NB4 (cell line): Measurements from ENCODE around the gene CDH4.

Experiments
- DNase-seq: peaks from one replicate; pipeline ENCODE4 v3.0.0; 2010; ENCODE audit warnings: low read depth
- H3K4me3 ChIP-seq: one replicate; pipeline ENCODE4 v1.5.1; 2011; ENCODE audit warnings: mild to moderate bottlenecking, low read depth, low read length, moderate library complexity
- MYC ChIP-seq: IDR thresholded peaks from 2 replicates; pipeline ENCODE4 v1.6.1; 2011; ENCODE audit warnings: low read depth, low read length
- POLR2A ChIP-seq: IDR thresholded peaks from 2 replicates; pipeline ENCODE4 v1.6.1; 2011; ENCODE audit warnings: mild to moderate bottlenecking; ENCODE audit not compliant: insufficient read length; ENCODE audit errors: extremely low read depth
- TF ChIP-seq, protein P1 (sequence below): IDR thresholded peaks from 2 replicates; pipeline ENCODE4 v1.6.1; 2011; ENCODE audit warnings: low read depth, low read length
- TF ChIP-seq, protein P2 (sequence below): IDR thresholded peaks from one replicate; pipeline ENCODE4 v1.5.1; 2012; ENCODE audit warnings: low read depth, low read length

CDH4 gene

DNA sequence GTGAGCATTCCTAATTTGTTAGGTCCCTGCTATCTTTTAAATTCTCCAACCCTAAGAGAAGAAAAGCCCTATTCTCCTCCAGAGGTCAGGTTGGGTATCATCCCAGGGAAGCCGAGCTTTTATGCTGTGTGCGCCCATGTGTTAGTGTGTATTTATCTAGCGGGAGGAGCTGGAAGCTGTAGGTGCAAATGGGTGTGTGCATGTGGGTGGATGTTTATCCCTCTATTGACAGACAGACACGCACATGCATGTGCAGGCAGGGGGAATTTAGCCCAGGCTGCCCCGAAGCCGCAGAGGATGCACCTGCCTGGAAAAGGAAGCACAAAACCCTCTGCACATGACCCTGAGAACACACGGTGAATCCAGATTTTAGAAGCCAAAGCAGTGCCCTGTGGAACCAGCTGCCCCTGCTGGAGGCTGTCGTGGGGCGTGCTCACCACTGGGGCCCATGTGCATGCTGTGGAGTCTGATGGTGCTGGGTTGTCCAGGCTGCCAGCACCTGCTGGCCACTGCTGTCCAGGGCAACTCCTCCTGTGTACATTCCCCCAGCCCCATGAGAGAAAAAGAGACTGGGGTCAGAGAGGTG is 416.1 kb downstream of the CDH4 start:
- DNase-seq = no peak
- no peak overlapping the region for H3K4me3 ChIP-seq
- TF ChIP-seq, protein P1, sequence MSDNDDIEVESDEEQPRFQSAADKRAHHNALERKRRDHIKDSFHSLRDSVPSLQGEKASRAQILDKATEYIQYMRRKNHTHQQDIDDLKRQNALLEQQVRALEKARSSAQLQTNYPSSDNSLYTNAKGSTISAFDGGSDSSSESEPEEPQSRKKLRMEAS = no peak
- TF ChIP-seq, protein P2, sequence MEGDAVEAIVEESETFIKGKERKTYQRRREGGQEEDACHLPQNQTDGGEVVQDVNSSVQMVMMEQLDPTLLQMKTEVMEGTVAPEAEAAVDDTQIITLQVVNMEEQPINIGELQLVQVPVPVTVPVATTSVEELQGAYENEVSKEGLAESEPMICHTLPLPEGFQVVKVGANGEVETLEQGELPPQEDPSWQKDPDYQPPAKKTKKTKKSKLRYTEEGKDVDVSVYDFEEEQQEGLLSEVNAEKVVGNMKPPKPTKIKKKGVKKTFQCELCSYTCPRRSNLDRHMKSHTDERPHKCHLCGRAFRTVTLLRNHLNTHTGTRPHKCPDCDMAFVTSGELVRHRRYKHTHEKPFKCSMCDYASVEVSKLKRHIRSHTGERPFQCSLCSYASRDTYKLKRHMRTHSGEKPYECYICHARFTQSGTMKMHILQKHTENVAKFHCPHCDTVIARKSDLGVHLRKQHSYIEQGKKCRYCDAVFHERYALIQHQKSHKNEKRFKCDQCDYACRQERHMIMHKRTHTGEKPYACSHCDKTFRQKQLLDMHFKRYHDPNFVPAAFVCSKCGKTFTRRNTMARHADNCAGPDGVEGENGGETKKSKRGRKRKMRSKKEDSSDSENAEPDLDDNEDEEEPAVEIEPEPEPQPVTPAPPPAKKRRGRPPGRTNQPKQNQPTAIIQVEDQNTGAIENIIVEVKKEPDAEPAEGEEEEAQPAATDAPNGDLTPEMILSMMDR = no peak
- TF ChIP-seq POLR2A = no peak
- no peak for TF ChIP-seq MYC

DNA sequence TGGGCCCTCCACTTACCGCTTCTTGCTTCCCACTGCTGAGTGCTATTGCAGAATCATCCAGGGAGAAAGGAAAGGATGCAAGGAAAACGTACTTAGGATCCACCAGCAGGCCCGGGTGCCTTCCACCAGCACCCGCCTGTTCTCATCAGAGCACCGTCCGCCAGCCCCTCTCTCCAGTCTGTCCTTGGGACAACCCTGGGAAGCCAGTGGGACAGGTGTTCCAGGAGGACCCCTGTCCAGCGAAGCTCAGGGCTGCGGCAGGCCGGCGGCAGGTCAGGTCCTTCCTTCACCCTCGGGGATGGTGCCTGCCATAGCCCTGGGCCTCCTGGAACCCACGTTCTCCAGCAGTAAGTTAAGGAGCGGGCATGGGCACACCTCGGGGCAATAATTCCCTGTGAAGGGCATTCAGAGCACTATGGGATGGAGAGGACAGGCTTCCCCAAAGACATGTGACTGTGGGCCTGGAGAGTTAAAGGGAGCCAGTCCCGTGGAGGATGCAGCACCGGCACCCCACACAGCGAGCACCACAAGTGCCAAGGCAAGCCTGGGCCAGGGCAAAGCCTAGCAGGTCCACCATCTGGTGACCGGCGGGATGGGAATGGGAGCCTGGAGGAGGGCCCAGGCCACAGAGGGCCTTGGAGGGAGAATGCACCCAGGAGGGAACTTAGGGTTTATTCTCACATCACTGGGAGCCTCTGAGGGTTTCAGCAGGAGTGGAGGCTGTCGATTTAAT is 416.9 kb downstream of the CDH4 start:
- TF ChIP-seq, protein P2 = no peak
- TF ChIP-seq, protein P1 = no peak
- TF ChIP-seq MYC (no peak), POLR2A (no peak)
- DNase-seq = no peak
- no peak overlapping the region for H3K4me3 ChIP-seq

DNA sequence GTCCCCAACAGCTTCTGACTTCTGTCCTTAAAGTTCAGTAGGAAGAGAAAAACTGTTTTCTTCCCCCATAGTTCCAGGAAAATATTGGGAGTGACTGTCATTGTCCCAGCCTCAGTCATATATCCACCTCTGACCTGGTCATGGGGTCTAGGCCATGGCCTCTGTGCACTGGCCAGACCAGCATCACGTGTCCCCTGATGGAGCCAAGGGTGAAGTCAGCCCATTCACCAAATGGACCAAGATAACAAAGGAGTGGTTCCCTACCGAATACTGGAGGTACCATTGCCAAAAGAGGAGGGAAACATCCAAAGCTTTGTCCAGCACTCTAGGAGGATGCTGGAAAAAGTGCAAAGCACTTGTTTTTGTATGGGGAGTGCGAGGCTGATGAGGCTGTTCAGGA is 418.2 kb downstream of the CDH4 start:
- DNase-seq = no peak
- H3K4me3 ChIP-seq = no peak overlapping the region
- no peak for TF ChIP-seq MYC
- TF ChIP-seq, protein P1 = no peak
- TF ChIP-seq, protein P2 = no peak
- no peak for TF ChIP-seq POLR2A

DNA sequence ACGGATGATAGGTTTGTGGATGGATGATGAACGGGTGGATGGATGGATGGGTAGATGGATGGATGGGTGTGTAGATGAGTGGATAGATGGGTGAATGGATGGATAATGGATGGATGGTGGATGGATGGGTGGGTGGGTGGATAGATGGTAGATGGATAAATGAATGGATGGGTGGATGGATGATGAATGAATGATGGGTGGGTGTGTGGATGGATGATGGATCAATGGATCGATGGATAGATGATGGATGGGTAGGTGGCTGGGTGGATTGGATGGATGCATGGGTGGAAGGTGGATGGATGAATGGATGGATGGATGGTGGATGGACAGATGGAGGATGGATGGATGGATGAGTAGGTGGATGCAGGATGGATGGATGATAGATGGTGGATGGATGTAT is 419.5 kb downstream of the CDH4 start:
- TF ChIP-seq, protein P2 = no peak
- TF ChIP-seq, protein P1 = no peak
- TF ChIP-seq POLR2A (no peak), MYC (no peak)
- H3K4me3 ChIP-seq = no peak overlapping the region
- no peak for DNase-seq

DNA sequence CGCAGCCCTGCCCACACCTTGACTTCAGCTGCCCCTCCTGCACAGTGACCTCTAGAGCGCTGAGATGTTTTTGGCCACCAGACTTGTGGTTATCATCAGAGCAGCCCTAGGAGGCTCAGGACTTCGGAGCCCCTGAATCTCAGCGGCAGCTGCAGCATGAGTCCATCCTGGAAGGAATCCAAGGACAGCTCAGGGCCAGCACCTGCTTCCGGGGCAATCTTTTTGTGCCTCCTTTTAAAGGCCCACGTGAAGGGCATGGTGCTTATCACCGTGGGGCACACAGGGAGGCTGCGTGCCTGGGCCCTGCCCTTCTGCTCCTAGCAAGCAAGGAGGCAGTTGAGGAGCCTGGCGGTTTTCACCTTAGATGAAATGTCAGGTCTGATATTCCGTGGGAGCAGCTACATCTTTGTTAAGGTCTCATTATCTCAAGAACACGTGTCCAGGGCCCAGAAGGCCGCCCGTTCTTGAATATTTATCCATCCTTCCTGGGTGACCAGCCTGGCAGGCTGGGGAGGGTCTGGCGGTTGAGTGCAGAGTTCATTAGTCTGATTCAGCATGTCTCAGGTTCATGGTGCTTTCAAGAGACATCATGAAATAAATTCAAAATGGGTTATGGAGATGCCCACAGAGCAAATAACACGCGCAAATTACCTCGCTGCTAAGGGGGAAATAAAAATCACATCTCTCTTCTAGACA is 421.2 kb downstream of the CDH4 start:
- no peak for DNase-seq
- no peak overlapping the region for H3K4me3 ChIP-seq
- TF ChIP-seq, protein P2 = no peak
- TF ChIP-seq MYC = no peak
- no peak for TF ChIP-seq POLR2A
- TF ChIP-seq, protein P1 = no peak
